Progenitor cell of endocrine pancreas (in vitro differentiated cells): ENCODE data around the gene MAPRE3. TPM values are rescaled to one million over a fixed set of nuclear protein-coding genes. Genes with fewer than 3 reads are reported as not detected.

Source experiments
- DNase-seq: peaks from one replicate; pipeline ENCODE4 v3.0.0; 2021; ENCODE audit warnings: low spot score; ENCODE audit not compliant: unreplicated experiment
- H3K27ac Mint-ChIP-seq: 2 replicates; pipeline ENCODE4 v1.8.0; 2021; ENCODE audit warnings: mild to moderate bottlenecking, moderate library complexity, mixed read lengths
- H3K27me3 Mint-ChIP-seq: 2 replicates; pipeline ENCODE4 v1.8.0; 2021; ENCODE audit warnings: mixed read lengths
- H3K36me3 Mint-ChIP-seq: 2 replicates; pipeline ENCODE4 v1.8.0; 2022; ENCODE audit warnings: mixed read lengths; ENCODE audit not compliant: insufficient read depth
- H3K4me1 Mint-ChIP-seq: 2 replicates; pipeline ENCODE4 v1.8.0; 2021; ENCODE audit warnings: low read depth, mixed read lengths
- H3K4me3 Mint-ChIP-seq: 2 replicates; pipeline ENCODE4 v1.8.0; 2021; ENCODE audit warnings: low read depth, mild to moderate bottlenecking, moderate library complexity, mixed read lengths
- H3K9me3 Mint-ChIP-seq: 2 replicates; pipeline ENCODE4 v1.8.0; 2021; ENCODE audit warnings: low read depth, mixed read lengths
- CTCF ChIP-seq: fragments of 200-600 bp; sonication (generic); IDR thresholded peaks from one replicate; pipeline ENCODE4 v1.5.0; 2021; ENCODE audit warnings: antibody characterized with exemption, mild to moderate bottlenecking; ENCODE audit not compliant: unreplicated experiment
- total RNA-seq: library from RNA; stranded (reverse); gene quantifications from 2 replicates; pipeline ENCODE4 v1.2.1, GENCODE V29; 2021

The MAPRE3 gene
- total RNA-seq, 1 donor from 2014 or later = 18.6 TPM

GRCh38 chr2:27059141-27059820 is 88.8 kb downstream of the MAPRE3 start:
- no peaks in the 10 kb centered on the region for H3K4me1 Mint-ChIP-seq
- H3K9me3 Mint-ChIP-seq = no peaks in the 10 kb centered on the region
- no peak overlapping the region for H3K27ac Mint-ChIP-seq
- no peak overlapping the region for H3K4me3 Mint-ChIP-seq
- peaks cover 14% of the 10 kb centered on the region for H3K36me3 Mint-ChIP-seq
- H3K27me3 Mint-ChIP-seq = no peaks in the 10 kb centered on the region
- no peak for DNase-seq
- no peak for TF ChIP-seq CTCF

GRCh38 chr2:27060323-27060722 is 89.9 kb downstream of the MAPRE3 start:
- no peaks in the 10 kb centered on the region for H3K4me1 Mint-ChIP-seq
- H3K27me3 Mint-ChIP-seq = no peaks in the 10 kb centered on the region
- H3K27ac Mint-ChIP-seq = no peak overlapping the region
- peaks cover 10% of the 10 kb centered on the region for H3K36me3 Mint-ChIP-seq
- TF ChIP-seq CTCF = no peak
- H3K4me3 Mint-ChIP-seq = no peak overlapping the region
- no peak for DNase-seq
- no peaks in the 10 kb centered on the region for H3K9me3 Mint-ChIP-seq

- no peak overlapping the region for H3K27ac Mint-ChIP-seq
- no peak for TF ChIP-seq CTCF
Observed at GRCh38 chr2:27065128-27065527, 94.7 kb downstream of the MAPRE3 start.

GRCh38 chr2:27067385-27067784 is 96.9 kb downstream of the MAPRE3 start:
- Mint-ChIP-seq H3K4me3 (no peak overlapping the region), H3K27me3 (no peaks in the 10 kb centered on the region), H3K27ac (peak overlapping the region; percentile 62), H3K4me1 (peaks cover 12% of the 10 kb centered on the region), H3K9me3 (no peaks in the 10 kb centered on the region), H3K36me3 (peaks cover 15% of the 10 kb centered on the region)
- TF ChIP-seq CTCF = no peak
- DNase-seq = no peak

More at GRCh38 chr2:27065128-27065527, 94.7 kb downstream of the MAPRE3 start:
- Mint-ChIP-seq H3K9me3 (no peaks in the 10 kb centered on the region), H3K4me1 (peaks cover 2% of the 10 kb centered on the region), H3K36me3 (peaks cover 17% of the 10 kb centered on the region), H3K27me3 (no peaks in the 10 kb centered on the region), H3K4me3 (no peak overlapping the region)
- no peak for DNase-seq

- no peaks in the 10 kb centered on the region for H3K9me3 Mint-ChIP-seq
- H3K27ac Mint-ChIP-seq = no peak overlapping the region
- no peak for TF ChIP-seq CTCF
- peak overlapping the region; percentile 97 for H3K4me3 Mint-ChIP-seq
- peaks cover 12% of the 10 kb centered on the region for H3K4me1 Mint-ChIP-seq
- no peak for DNase-seq
- H3K36me3 Mint-ChIP-seq = peaks cover 12% of the 10 kb centered on the region
- H3K27me3 Mint-ChIP-seq = peaks cover 4% of the 10 kb centered on the region
Observed at GRCh38 chr2:27069436-27069835, 99.0 kb downstream of the MAPRE3 start.
